K562 (cell line): ENCODE results near the gene PTPRF. TPM values are rescaled to one million over a fixed set of nuclear protein-coding genes. Genes with fewer than 3 reads are reported as not detected.

Source experiments
- CREB5 ChIP-seq: fragments of 250-450 bp; sonication (Bioruptor Pico); IDR thresholded peaks from 2 replicates; pipeline ENCODE4 v1.5.0; 2020; ENCODE audit warnings: mild to moderate bottlenecking
- EP400 ChIP-seq: fragments of 450-650 bp; IDR thresholded peaks from 2 replicates; pipeline ENCODE4 v1.6.1; 2017; ENCODE audit warnings: antibody characterized with exemption, mild to moderate bottlenecking, moderate library complexity
- FOXP1 ChIP-seq: sonication (generic); formaldehyde crosslinking; IDR thresholded peaks from 2 replicates; pipeline ENCODE4 v1.8.0; 2022; ENCODE audit warnings: mild to moderate bottlenecking, missing genetic modification reagents
- HES1 ChIP-seq: fragments of 450-650 bp; IDR thresholded peaks from 2 replicates; pipeline ENCODE4 v1.6.1; 2016; ENCODE audit warnings: low read depth, mild to moderate bottlenecking, moderate library complexity
- HSF4 ChIP-seq: fragments of 250-450 bp; sonication (Bioruptor Pico); IDR thresholded peaks from 2 replicates; pipeline ENCODE4 v2.1.2; 2022; ENCODE audit warnings: mild to moderate bottlenecking, moderate library complexity, borderline replicate concordance
- MTA2 ChIP-seq: fragments of 450-650 bp; IDR thresholded peaks from 2 replicates; pipeline ENCODE4 v1.6.1; 2016; ENCODE audit warnings: low read depth
- MYC ChIP-seq, 2 experiments: fragments of 250-450 bp in 1 of 2; sonication (Bioruptor Pico) in 1 of 2; IDR thresholded peaks; 2 replicates each; pipeline versions ENCODE4 v1.5.1 to v1.6.1; 2012 to 2021; ENCODE audit warnings: low read depth in 2 of 2, borderline replicate concordance in 1 of 2, improper control_type of control experiment in 1 of 2, low read length in 1 of 2, mild to moderate bottlenecking in 1 of 2, moderate library complexity in 1 of 2
- PCBP1 ChIP-seq: fragments of 200-400 bp; formaldehyde crosslinking; IDR thresholded peaks from 2 replicates; pipeline ENCODE4 v1.6.1; 2018; ENCODE audit warnings: mild to moderate bottlenecking, low read depth, low read length; ENCODE audit not compliant: poor library complexity, severe bottlenecking
- PHF21A ChIP-seq: fragments of 450-650 bp; IDR thresholded peaks from 2 replicates; pipeline ENCODE4 v1.6.1; 2017; ENCODE audit warnings: low read depth, borderline replicate concordance
- POLR2G ChIP-seq: fragments of 200-400 bp; formaldehyde crosslinking; IDR thresholded peaks from 2 replicates; pipeline ENCODE4 v1.6.1; 2017; ENCODE audit warnings: low read depth, mild to moderate bottlenecking, antibody characterized with exemption, low read length, moderate library complexity
- RBM22 ChIP-seq: fragments of 200-400 bp; formaldehyde crosslinking; IDR thresholded peaks from 2 replicates; pipeline ENCODE4 v1.6.1; 2018; ENCODE audit warnings: low read length, low read depth; ENCODE audit not compliant: poor library complexity, severe bottlenecking
- SIN3A ChIP-seq, 2 experiments: fragments of 150-350 bp in 1 of 2; IDR thresholded peaks; 2 replicates each; pipeline ENCODE4 v1.6.1; 2011 to 2016; ENCODE audit warnings: borderline replicate concordance in 2 of 2, low read depth in 2 of 2, low read length in 2 of 2, mild to moderate bottlenecking in 2 of 2, moderate library complexity in 2 of 2; ENCODE audit not compliant: control insufficient read depth in 1 of 2
- SMAD2 ChIP-seq: fragments of 150-350 bp; IDR thresholded peaks from 2 replicates; pipeline ENCODE4 v1.6.1; 2014; ENCODE audit warnings: low read depth, mild to moderate bottlenecking, low read length
- ZFP36 ChIP-seq: fragments of 150-350 bp; IDR thresholded peaks from 2 replicates; pipeline ENCODE4 v1.6.1; 2018; ENCODE audit warnings: low read length, low read depth; ENCODE audit not compliant: partially characterized antibody
- ZNF197 ChIP-seq: fragments of 200-800 bp; sonication (Bioruptor generic); IDR thresholded peaks from 2 replicates; pipeline ENCODE4 v1.6.1; 2016; ENCODE audit warnings: low read depth, missing genetic modification characterization, missing compliant biosample characterization
- ZNF407 ChIP-seq: fragments of 450-650 bp; IDR thresholded peaks from 2 replicates; pipeline ENCODE4 v1.6.1; 2016; ENCODE audit warnings: low read depth
- ZNF589 ChIP-seq: fragments of 200-800 bp; sonication (Bioruptor generic); IDR thresholded peaks from 2 replicates; pipeline ENCODE4 v1.6.1; 2016; ENCODE audit warnings: low read depth, missing genetic modification characterization, missing compliant biosample characterization
- polyA plus RNA-seq, 8 experiments: library from polyadenylated mRNA; depleted of rRNA in 4 of 8; stranded (reverse) in 5 of 8; unstranded in 3 of 8; fragments of >200 nt; fragmentation: Nextera tagmentation in 2 of 8; fragmentation: Illumina TruSeq in 1 of 8; extraction: Ambion mirVana in 2 of 8; extraction: Trizol in 1 of 8; gene quantifications; 2 replicates each; pipeline versions ENCODE4 v1.2.1 to v1.2.3, GENCODE V29; 2011 to 2014; ENCODE audit warnings: inconsistent platforms in 1 of 8, missing spikeins in 1 of 8
- total RNA-seq, 7 experiments: library from RNA; depleted of rRNA in 6 of 7; stranded (reverse); fragments of >200 nt in 6 of 7; fragmentation: Illumina TruSeq in 2 of 7; extraction: Trizol in 2 of 7; gene quantifications; 2 replicates each; pipeline versions ENCODE4 v1.2.1 to v1.2.3, GENCODE V29; 2011 to 2021; ENCODE audit warnings: low replicate concordance in 1 of 7

PTPRF gene
- total and polyA plus RNA-seq, 9 of the 15 experiments (the other 6 are each of a cell fraction or from before 2014, with no cell fraction given): 0.13 to 4.3 (median 1.1) TPM

GRCh38 chr1:43522776-43523480, 7.8 kb upstream of the PTPRF start (continued):
- TF ChIP-seq ZNF407 (peak; percentile 40; the same call in 1 of the 2 replicates), HSF4 (no peak), FOXP1 (CRISPR knock-in tag) (no peak), PCBP1 (no peak), ZFP36 (no peak), ZNF589 (peak; percentile 99), EP400 (peak; percentile 87), MYC (IDR thresholded peaks at IDR 0.05; ENCODE audit: low read depth, low read length) (peak; percentile 93), MYC (CRISPR knock-in tag; IDR thresholded peaks at IDR 0.05; ENCODE audit: borderline replicate concordance, low read depth) (no peak), SIN3A (IDR thresholded peaks at IDR 0.05; ENCODE audit: borderline replicate concordance in 2 of 2, control insufficient read depth in 1 of 2, low read depth in 2 of 2, low read length in 2 of 2) (no peak; a peak in 1 of 4 replicates), POLR2G (no peak), HES1 (peak; percentile 98), PHF21A (peak; percentile 93), ZNF197 (peak; percentile 98), SMAD2 (no peak), MTA2 (peak; percentile 100), RBM22 (no peak), CREB5 (CRISPR knock-in tag) (no peak)
